Activated CD4-positive, alpha-beta T cell treated with anti-CD3 and anti-CD28 coated beads, Interleukin-2, amount 10 ng/mL, durations not matched to agents 7 days and 5 days (primary cell): ENCODE data around the gene RAD51B. TPM values are rescaled to one million over a fixed set of nuclear protein-coding genes. Genes with fewer than 3 reads are reported as not detected.
A peak's percentile ranks its signal among the peaks of the same experiment; 100 is the strongest.

Source experiments
- CTCF ChIA-PET: fragments of 350-600 bp; sonication (Branson Sonifier 250); formaldehyde crosslinking; loops from one replicate; lab custom pipeline; 2021; ENCODE audit warnings: antibody characterized with exemption; lab: Charles Lee
- POLR2A ChIA-PET: fragments of 350-600 bp; sonication (Branson Sonifier 250); formaldehyde crosslinking; loops from one replicate; lab custom pipeline; 2021; ENCODE audit warnings: antibody characterized with exemption; lab: Charles Lee
- DNase-seq: peaks from one replicate; pipeline ENCODE4 v3.0.0-alpha.2; 2020
- H3K27ac Mint-ChIP-seq: one replicate; pipeline ENCODE4 v1.8.0; 2021; ENCODE audit warnings: mild to moderate bottlenecking, moderate library complexity, mixed read lengths
- H3K27me3 Mint-ChIP-seq: one replicate; pipeline ENCODE4 v1.8.0; 2021; ENCODE audit warnings: mixed read lengths
- H3K36me3 Mint-ChIP-seq: one replicate; pipeline ENCODE4 v1.8.0; 2021; ENCODE audit warnings: low read depth, mixed read lengths
- H3K4me1 Mint-ChIP-seq: one replicate; pipeline ENCODE4 v1.8.0; 2021; ENCODE audit warnings: mixed read lengths
- H3K4me3 Mint-ChIP-seq: one replicate; pipeline ENCODE4 v1.8.0; 2021; ENCODE audit warnings: mild to moderate bottlenecking, moderate library complexity, mixed read lengths
- H3K9me3 Mint-ChIP-seq: one replicate; pipeline ENCODE4 v1.8.0; 2021; ENCODE audit warnings: mixed read lengths
- total RNA-seq, 2 experiments: library from RNA; stranded (reverse); gene quantifications; one replicate each; pipeline ENCODE4 v1.2.3, GENCODE V29; 2021

Gene RAD51B
- total RNA-seq, 2 experiments from 2014 or later, result 20.6 to 30.3 TPM

GRCh38 chr14:68576031-68576430 lies 756.5 kb downstream of the RAD51B start:
- H3K9me3 Mint-ChIP-seq, result peaks cover 2% of the 10 kb centered on the region
- CTCF ChIA-PET, result interaction anchor here (1.5 kb wide), 1 partner anchor 12 kb away, joined by 3 read pairs; no protein-coding TSS in a partner anchor

GRCh38 chr14:68576496-68577244 lies 757.1 kb downstream of the RAD51B start:
- Mint-ChIP-seq H3K4me3 (no peak overlapping the region), H3K27me3 (no peaks in the 10 kb centered on the region), H3K27ac (no peak overlapping the region), H3K36me3 (no peaks in the 10 kb centered on the region), H3K4me1 (no peaks in the 10 kb centered on the region), H3K9me3 (peaks cover 4% of the 10 kb centered on the region)
- no peak for DNase-seq
- ChIA-PET CTCF (no interaction called here), POLR2A (no interaction called here)

More at GRCh38 chr14:68576031-68576430, 756.5 kb downstream of the RAD51B start:
- H3K27me3 Mint-ChIP-seq, result no peaks in the 10 kb centered on the region
- H3K4me1 Mint-ChIP-seq, result no peaks in the 10 kb centered on the region
- DNase-seq, result no peak
- peak overlapping the region; percentile 7 for H3K27ac Mint-ChIP-seq
- H3K36me3 Mint-ChIP-seq, result no peaks in the 10 kb centered on the region
- no peak overlapping the region for H3K4me3 Mint-ChIP-seq
- POLR2A ChIA-PET, result no interaction called here

DNA sequence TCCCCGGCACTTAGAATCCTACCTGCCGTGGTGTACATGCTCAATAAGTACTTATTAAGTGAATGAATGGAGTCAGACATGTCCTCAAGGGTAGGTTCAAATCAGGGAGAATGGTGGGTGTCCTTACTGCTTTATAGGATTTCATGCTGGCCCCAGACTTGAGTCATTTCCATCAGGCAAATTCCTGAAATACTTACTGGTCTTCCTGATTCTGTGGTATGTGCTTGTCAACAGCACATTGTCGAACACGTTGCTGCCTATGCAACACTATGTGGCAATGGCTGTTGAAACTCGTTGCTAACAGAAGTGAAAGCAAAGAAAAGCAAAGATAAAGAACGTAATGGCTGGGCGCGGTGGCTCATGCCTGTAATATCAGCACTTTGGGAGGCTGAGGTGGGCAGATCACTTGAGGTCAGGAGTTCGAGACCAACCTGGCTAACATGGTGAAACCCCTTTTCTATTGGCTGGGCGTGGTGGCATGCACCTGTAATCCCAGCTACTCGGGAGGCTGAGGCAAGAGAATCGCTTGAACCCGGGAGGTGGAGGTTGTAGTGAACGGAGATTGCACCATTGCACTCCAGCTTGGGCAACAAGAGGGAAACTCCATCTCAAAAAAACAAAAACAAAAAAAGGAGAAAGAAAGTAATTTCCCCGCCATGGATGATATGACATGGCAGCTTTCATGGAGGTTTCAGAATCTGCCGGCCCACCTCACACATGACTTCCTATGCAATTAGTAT lies 758.4 kb downstream of the RAD51B start:
- no peaks in the 10 kb centered on the region for H3K27me3 Mint-ChIP-seq
- no peaks in the 10 kb centered on the region for H3K4me1 Mint-ChIP-seq
- CTCF ChIA-PET, result no interaction called here
- no peak overlapping the region for H3K4me3 Mint-ChIP-seq
- H3K9me3 Mint-ChIP-seq, result peaks cover 7% of the 10 kb centered on the region
- H3K27ac Mint-ChIP-seq, result no peak overlapping the region
- no peak for DNase-seq
- H3K36me3 Mint-ChIP-seq, result no peaks in the 10 kb centered on the region
- POLR2A ChIA-PET, result no interaction called here

GRCh38 chr14:68578597-68578996 lies 759.0 kb downstream of the RAD51B start:
- Mint-ChIP-seq H3K36me3 (no peaks in the 10 kb centered on the region), H3K4me3 (no peak overlapping the region), H3K4me1 (no peaks in the 10 kb centered on the region), H3K27me3 (no peaks in the 10 kb centered on the region), H3K9me3 (peaks cover 7% of the 10 kb centered on the region), H3K27ac (no peak overlapping the region)
- POLR2A ChIA-PET, result no interaction called here
- no peak for DNase-seq
- CTCF ChIA-PET, result no interaction called here

GRCh38 chr14:68580096-68580645 lies 760.6 kb downstream of the RAD51B start:
- no peak for DNase-seq
- peaks cover 7% of the 10 kb centered on the region for H3K9me3 Mint-ChIP-seq

GRCh38 chr14:68580671-68581070 lies 761.1 kb downstream of the RAD51B start:
- POLR2A ChIA-PET, result no interaction called here
- Mint-ChIP-seq H3K4me1 (no peaks in the 10 kb centered on the region), H3K4me3 (no peak overlapping the region), H3K27ac (peak overlapping the region; percentile 43), H3K36me3 (no peaks in the 10 kb centered on the region), H3K27me3 (no peaks in the 10 kb centered on the region), H3K9me3 (peaks cover 7% of the 10 kb centered on the region)
- CTCF ChIA-PET, result interaction anchor here (1.0 kb wide), 1 partner anchor 83 kb away, joined by 4 read pairs; no protein-coding TSS in a partner anchor
- no peak for DNase-seq

More at GRCh38 chr14:68580096-68580645, 760.6 kb downstream of the RAD51B start:
- H3K36me3 Mint-ChIP-seq, result no peaks in the 10 kb centered on the region
- H3K27ac Mint-ChIP-seq, result no peak overlapping the region
- ChIA-PET POLR2A (no interaction called here), CTCF (no interaction called here)
- no peaks in the 10 kb centered on the region for H3K4me1 Mint-ChIP-seq
- H3K4me3 Mint-ChIP-seq, result no peak overlapping the region
- no peaks in the 10 kb centered on the region for H3K27me3 Mint-ChIP-seq

DNA sequence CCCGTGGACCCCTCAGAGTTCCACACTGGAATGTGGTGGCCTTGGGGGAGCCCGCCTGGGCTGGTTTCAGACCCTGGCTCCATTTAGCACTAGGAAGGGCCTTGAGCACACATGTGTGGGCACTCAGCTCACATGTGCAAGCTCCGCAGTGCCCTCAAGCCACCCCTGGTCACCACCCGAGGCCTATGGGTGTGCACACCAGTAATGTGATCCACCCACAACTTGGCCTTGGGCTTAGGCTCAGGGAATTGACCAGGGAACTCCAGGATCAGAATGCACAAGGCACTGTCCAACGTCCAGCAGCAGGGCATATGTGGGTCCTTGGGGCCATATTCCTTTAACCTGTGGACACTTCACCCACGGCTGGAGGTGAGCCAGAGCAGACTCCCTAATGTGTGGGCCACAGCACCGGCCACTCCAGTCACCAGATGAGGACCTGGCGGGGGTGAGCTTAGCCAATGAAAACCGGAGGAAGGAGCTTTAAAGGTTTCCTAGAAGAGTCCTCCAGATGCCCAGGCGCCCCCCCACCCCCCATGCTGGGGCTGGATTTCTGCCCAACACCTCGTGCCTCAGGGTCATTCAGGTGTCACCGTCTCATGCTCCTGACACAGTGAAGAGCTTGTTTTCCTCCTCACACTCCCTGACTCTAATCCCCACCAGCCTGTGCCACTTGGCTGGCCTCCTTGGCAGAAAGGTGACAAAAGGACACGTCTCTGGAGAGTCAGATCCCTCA lies 764.1 kb downstream of the RAD51B start:
- CTCF ChIA-PET, result interaction anchor here (1.3 to 1.7 kb wide), 2 partner anchors 10 kb away, joined by 4 to 5 read pairs; no protein-coding TSS in a partner anchor
- POLR2A ChIA-PET, result no interaction called here
- H3K36me3 Mint-ChIP-seq, result no peaks in the 10 kb centered on the region
- no peak overlapping the region for H3K27ac Mint-ChIP-seq
- no peaks in the 10 kb centered on the region for H3K27me3 Mint-ChIP-seq
- DNase-seq, result no peak
- no peaks in the 10 kb centered on the region for H3K4me1 Mint-ChIP-seq
- H3K4me3 Mint-ChIP-seq, result no peak overlapping the region
- H3K9me3 Mint-ChIP-seq, result peaks cover 7% of the 10 kb centered on the region

DNA sequence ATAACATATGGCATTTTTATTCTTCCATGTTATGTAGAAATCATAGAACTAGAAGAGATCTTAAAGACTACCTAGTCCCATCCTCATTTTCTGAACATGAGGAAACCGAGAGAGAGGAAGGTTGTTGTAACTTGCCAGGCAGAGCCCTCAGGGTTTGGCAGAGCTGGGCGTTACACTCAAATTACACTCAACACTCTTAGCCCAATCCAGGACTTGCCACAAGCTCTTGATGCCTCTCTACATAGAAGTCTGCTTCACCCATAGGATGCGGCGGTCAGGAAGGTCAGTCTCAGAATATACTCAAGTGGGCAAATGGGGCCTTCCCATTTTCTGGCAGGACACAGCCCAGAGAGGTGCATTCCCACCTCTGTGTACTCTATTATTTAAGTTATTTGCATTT lies 765.2 kb downstream of the RAD51B start:
- ChIA-PET POLR2A (no interaction called here), CTCF (no interaction called here)
- no peak overlapping the region for H3K27ac Mint-ChIP-seq
- peaks cover 7% of the 10 kb centered on the region for H3K9me3 Mint-ChIP-seq
- no peaks in the 10 kb centered on the region for H3K27me3 Mint-ChIP-seq
- H3K4me1 Mint-ChIP-seq, result no peaks in the 10 kb centered on the region
- no peak for DNase-seq
- no peak overlapping the region for H3K4me3 Mint-ChIP-seq
- no peaks in the 10 kb centered on the region for H3K36me3 Mint-ChIP-seq

GRCh38 chr14:68585690-68586089 lies 766.1 kb downstream of the RAD51B start:
- CTCF ChIA-PET, result no interaction called here
- H3K36me3 Mint-ChIP-seq, result no peaks in the 10 kb centered on the region
- H3K27me3 Mint-ChIP-seq, result no peaks in the 10 kb centered on the region
- no peak overlapping the region for H3K27ac Mint-ChIP-seq
- H3K4me3 Mint-ChIP-seq, result no peak overlapping the region
- DNase-seq, result no peak
- POLR2A ChIA-PET, result no interaction called here
- peaks cover 7% of the 10 kb centered on the region for H3K9me3 Mint-ChIP-seq
- H3K4me1 Mint-ChIP-seq, result no peaks in the 10 kb centered on the region

DNA sequence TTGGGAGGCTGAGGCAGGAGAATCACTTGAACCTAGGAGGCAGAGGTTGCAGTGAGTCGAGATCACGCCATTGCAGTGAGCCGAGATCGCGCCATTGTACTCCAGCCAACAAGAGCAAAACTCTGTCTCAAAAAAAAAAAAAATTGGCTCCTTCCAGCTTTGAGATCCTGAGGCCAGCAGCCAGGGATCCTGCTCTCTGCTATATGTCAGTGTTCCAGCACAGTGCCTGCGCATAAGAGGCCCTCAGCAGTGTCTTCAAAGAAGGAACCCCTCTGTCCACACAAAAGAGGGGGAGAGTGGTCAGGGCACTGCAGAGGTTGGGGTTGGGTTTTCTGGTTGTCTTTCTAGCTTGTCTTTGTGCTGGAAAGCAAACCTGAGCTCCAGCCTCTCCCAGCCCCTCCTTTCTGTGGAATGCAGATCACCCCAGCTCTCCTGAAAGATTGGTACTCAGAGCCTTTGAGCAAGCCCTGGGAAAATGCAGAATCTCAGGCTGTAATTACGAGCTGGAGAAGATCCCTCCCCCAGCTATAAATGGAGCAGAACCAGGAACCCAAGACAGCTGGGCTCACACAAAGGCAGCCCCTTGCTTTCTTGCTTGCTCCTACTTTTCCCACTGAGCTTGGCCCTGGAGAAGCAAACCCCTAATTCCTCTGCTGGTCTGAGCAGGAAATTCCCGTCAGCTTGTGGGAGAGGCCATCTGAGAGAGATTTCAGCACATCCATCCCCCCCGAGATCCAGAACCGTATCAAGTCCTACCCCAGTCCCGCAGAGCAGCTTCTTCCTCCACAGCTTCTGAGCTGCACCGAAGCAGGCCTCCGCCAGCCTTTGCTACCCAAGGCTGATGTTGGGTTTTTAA lies 767.5 kb downstream of the RAD51B start:
- Mint-ChIP-seq H3K27ac (no peak overlapping the region), H3K9me3 (peaks cover 2% of the 10 kb centered on the region), H3K36me3 (no peaks in the 10 kb centered on the region), H3K27me3 (no peaks in the 10 kb centered on the region), H3K4me3 (no peak overlapping the region), H3K4me1 (no peaks in the 10 kb centered on the region)
- DNase-seq, result no peak
- ChIA-PET POLR2A (no interaction called here), CTCF (interaction anchor here (0.6 to 1.4 kb wide), 3 partner anchors 23 to 748 kb away, joined by 3 read pairs; no protein-coding TSS in a partner anchor)

DNA sequence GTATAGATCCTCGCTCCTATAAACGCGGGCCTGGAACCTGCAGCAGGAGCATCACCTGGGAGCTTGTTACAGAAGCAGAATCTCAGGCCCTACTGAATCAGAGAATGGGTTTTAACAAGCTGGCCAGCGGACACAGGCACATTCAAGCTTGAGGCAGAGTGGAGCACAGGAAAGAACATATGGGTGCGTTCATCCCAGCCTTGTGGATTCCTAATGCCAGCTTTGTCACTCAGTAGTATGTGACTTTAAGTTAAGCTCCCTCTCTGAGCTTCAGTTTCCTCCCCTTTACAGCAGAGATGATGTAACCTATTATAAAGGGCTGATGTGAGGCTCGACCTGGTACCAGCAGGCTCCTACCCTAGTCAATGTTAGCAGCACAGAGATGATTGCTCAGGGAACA lies 768.4 kb downstream of the RAD51B start:
- ChIA-PET CTCF (interaction anchor here (0.7 to 1.4 kb wide), 3 partner anchors 24 to 81 kb away, joined by 3 read pairs; no protein-coding TSS in a partner anchor), POLR2A (no interaction called here)
- H3K27me3 Mint-ChIP-seq, result no peaks in the 10 kb centered on the region
- no peak overlapping the region for H3K27ac Mint-ChIP-seq
- H3K36me3 Mint-ChIP-seq, result no peaks in the 10 kb centered on the region
- DNase-seq, result no peak
- no peaks in the 10 kb centered on the region for H3K4me1 Mint-ChIP-seq
- H3K9me3 Mint-ChIP-seq, result no peaks in the 10 kb centered on the region
- H3K4me3 Mint-ChIP-seq, result no peak overlapping the region
